ENCODE measurements around the gene GPC5. TPM values are rescaled to one million over a fixed set of nuclear protein-coding genes. Genes with fewer than 3 reads are reported as not detected.

GPC5 gene
- total RNA-seq, 3 donors from 2014 or later = 0.51 to 1.2 TPM; not detected in 1

GRCh38 chr13:91836553-91836952, 438.1 kb downstream of the GPC5 start:
- no peak for TF ChIP-seq CTCF (IDR thresholded peaks at IDR 0.05)
- intact Hi-C loops (cut with DNase I, micrococcal nuclease) = no loop called here
- no peaks in the 10 kb centered on the region for H3K4me1 ChIP-seq (ENCODE audit: low read depth)
- no peak overlapping the region for H3K4me3 ChIP-seq
- no peak for ATAC-seq
- H3K36me3 ChIP-seq (ENCODE audit: low read depth) = no peaks in the 10 kb centered on the region
- no peak for DNase-seq
- H3K9me3 ChIP-seq = peaks cover 3% of the 10 kb centered on the region

- Histone ChIP-seq H3K4me1 (ENCODE audit: low read depth) (no peaks in the 10 kb centered on the region), H3K4me3 (no peak overlapping the region), H3K36me3 (ENCODE audit: low read depth) (no peaks in the 10 kb centered on the region), H3K9me3 (no peaks in the 10 kb centered on the region)
- intact Hi-C loops (cut with DNase I, micrococcal nuclease) = no loop called here
- DNase-seq = no peak
- no peak for TF ChIP-seq CTCF (IDR thresholded peaks at IDR 0.05)
- ATAC-seq = no peak
Measured at GRCh38 chr13:91845612-91846011, 447.2 kb downstream of the GPC5 start.

DNA sequence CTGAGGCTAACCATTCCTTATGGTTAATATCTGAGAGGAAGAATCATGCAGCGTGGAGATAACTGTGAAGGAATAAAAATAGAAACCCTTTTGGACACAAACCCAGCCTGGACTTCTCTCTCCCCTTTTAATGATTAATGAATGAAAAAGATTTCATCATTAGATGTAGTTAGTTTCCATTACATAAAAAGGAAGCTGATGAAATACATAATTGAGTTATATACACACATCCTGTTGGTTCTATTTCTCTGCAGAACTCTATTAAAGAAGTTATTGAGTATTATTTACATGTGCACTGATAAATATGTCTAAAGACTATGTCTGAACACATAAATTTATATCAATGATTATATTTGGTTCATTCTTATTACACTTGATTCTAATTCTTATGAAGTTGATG, 465.3 kb downstream of the GPC5 start:
- H3K4me3 ChIP-seq = no peak overlapping the region
- no peaks in the 10 kb centered on the region for H3K36me3 ChIP-seq (ENCODE audit: low read depth)
- no peak for TF ChIP-seq CTCF (IDR thresholded peaks at IDR 0.05)
- no peak for ATAC-seq
- no peak for DNase-seq
- intact Hi-C loops (cut with DNase I, micrococcal nuclease) = no loop called here
- no peaks in the 10 kb centered on the region for H3K4me1 ChIP-seq (ENCODE audit: low read depth)
- H3K9me3 ChIP-seq = no peaks in the 10 kb centered on the region

DNA sequence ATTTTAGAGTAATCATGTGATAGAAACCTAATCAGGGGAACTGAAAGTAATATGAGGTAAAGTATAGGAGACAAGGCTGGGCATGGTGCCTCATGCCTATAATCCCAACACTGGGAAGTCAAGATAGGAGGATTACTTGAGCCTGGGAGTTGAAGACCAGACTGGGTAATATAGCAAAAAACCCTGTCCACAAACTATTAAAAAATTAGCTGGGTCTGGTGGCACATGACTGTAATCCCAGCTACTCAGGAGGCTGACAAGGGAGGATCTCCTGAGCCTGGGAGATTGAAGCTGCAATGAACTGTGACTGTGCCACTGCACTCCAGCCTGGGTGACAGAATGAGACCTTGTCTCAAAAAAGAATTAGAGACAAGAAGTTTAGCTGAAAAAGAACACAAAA, 469.9 kb downstream of the GPC5 start:
- no peak for ATAC-seq
- no peak for DNase-seq
- Histone ChIP-seq H3K4me3 (no peak overlapping the region), H3K9me3 (no peaks in the 10 kb centered on the region), H3K4me1 (ENCODE audit: low read depth) (no peaks in the 10 kb centered on the region), H3K36me3 (ENCODE audit: low read depth) (no peaks in the 10 kb centered on the region)
- intact Hi-C loops (cut with DNase I, micrococcal nuclease) = no loop called here
- no peak for TF ChIP-seq CTCF (IDR thresholded peaks at IDR 0.05)

DNA sequence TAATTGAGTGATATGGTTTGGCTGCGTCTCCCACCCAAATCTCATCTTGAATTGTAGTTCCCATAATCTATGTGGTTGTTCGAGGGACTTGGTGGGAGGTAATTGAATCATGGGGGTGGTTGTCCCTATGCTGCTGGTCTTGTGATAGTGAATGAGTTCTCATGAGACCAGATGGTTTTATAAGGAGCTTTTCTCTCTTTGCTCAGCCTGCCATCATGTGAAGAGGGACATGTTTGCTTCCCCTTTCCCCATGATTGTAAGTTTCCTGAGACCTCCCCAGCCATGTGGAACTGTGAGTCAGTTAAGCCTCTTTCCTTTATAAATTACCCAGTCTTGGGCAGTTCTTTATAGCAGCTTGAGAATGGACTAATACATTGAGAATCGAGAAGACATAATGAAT, 480.1 kb downstream of the GPC5 start:
- ATAC-seq = no peak
- no peak for TF ChIP-seq CTCF (IDR thresholded peaks at IDR 0.05)
- H3K4me3 ChIP-seq = no peak overlapping the region

DNA sequence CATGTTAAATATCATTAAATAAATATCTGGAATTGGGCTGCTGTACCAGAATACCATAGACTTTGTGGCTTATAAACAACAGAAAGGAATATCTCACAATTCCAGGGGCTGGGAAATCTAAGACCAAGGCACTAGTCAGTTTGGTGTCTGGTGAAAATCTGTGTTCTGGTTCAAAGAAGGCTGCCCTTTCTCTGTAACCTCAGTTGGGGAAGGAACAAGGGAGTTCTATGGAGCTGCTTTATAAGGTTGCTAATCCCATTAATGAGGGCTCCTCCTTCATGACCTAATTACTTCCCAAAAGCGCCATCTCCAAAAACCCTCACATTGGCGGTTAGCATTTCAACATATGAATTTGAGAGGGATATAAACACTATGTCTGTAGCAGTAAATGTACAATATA, 480.9 kb downstream of the GPC5 start:
- intact Hi-C loops (cut with DNase I, micrococcal nuclease) = no loop called here
- Histone ChIP-seq H3K9me3 (no peaks in the 10 kb centered on the region), H3K4me3 (no peak overlapping the region), H3K36me3 (ENCODE audit: low read depth) (no peaks in the 10 kb centered on the region), H3K4me1 (ENCODE audit: low read depth) (no peaks in the 10 kb centered on the region)
- ATAC-seq (no peak), DNase-seq (no peak)
- TF ChIP-seq CTCF (IDR thresholded peaks at IDR 0.05) = no peak

More for the DNA sequence above, 480.1 kb downstream of the GPC5 start:
- no peaks in the 10 kb centered on the region for H3K4me1 ChIP-seq (ENCODE audit: low read depth)
- H3K9me3 ChIP-seq = no peaks in the 10 kb centered on the region
- DNase-seq = no peak
- H3K36me3 ChIP-seq (ENCODE audit: low read depth) = no peaks in the 10 kb centered on the region
- intact Hi-C loops (cut with DNase I, micrococcal nuclease) = no loop called here

All from mucosa of descending colon (tissue), 3 donors.